ENCODE results near the gene SLX4IP. TPM values are rescaled to one million over a fixed set of nuclear protein-coding genes. Genes with fewer than 3 reads are reported as not detected.

SLX4IP gene
- total RNA-seq, 1 donor from 2014 or later = 5.3 TPM

- intact Hi-C loops (cut with micrococcal nuclease) = no loop called here
These were observed 55.2 kb downstream of the SLX4IP start for GRCh38 chr20:10490257-10490656.

- intact Hi-C loops (cut with micrococcal nuclease) = no loop called here
These were observed 55.6 kb downstream of the SLX4IP start for GRCh38 chr20:10490706-10491105.

GRCh38 chr20:10492065-10492464 lies 57.0 kb downstream of the SLX4IP start:
- intact Hi-C loops (cut with micrococcal nuclease) = loop anchor here (2.0 kb wide), 1 partner anchor 23 kb away; no protein-coding TSS in a partner anchor

- intact Hi-C loops (cut with micrococcal nuclease) = loop anchor here (2.0 kb wide), 1 partner anchor 24 kb away; no protein-coding TSS in a partner anchor
These were observed 57.7 kb downstream of the SLX4IP start for GRCh38 chr20:10492844-10493243.

GRCh38 chr20:10495173-10495572 lies 60.1 kb downstream of the SLX4IP start:
- intact Hi-C loops (cut with micrococcal nuclease) = no loop called here

- intact Hi-C loops (cut with micrococcal nuclease) = no loop called here
These were observed 61.4 kb downstream of the SLX4IP start for GRCh38 chr20:10496465-10496864.

GRCh38 chr20:10497283-10497682 lies 62.2 kb downstream of the SLX4IP start:
- intact Hi-C loops (cut with micrococcal nuclease) = no loop called here

- intact Hi-C loops (cut with micrococcal nuclease) = no loop called here
These were observed 62.7 kb downstream of the SLX4IP start for GRCh38 chr20:10497791-10498190.

GRCh38 chr20:10498200-10498599 lies 63.1 kb downstream of the SLX4IP start:
- intact Hi-C loops (cut with micrococcal nuclease) = no loop called here

- intact Hi-C loops (cut with micrococcal nuclease) = loop anchor here (1.0 to 2.0 kb wide), 2 partner anchors 10 to 67 kb away; partner anchors contain the start of genes MKKS and SLX4IP
These were observed 66.3 kb downstream of the SLX4IP start for GRCh38 chr20:10501402-10501801.

GRCh38 chr20:10502098-10502526 lies 67.0 kb downstream of the SLX4IP start:
- intact Hi-C loops (cut with micrococcal nuclease) = no loop called here

GRCh38 chr20:10504608-10504993 lies 69.5 kb downstream of the SLX4IP start:
- intact Hi-C loops (cut with micrococcal nuclease) = no loop called here

GRCh38 chr20:10504994-10505730 lies 70.1 kb downstream of the SLX4IP start:
- intact Hi-C loops (cut with micrococcal nuclease) = no loop called here

- intact Hi-C loops (cut with micrococcal nuclease) = no loop called here
These were observed 70.7 kb downstream of the SLX4IP start for GRCh38 chr20:10505827-10506226.

- intact Hi-C loops (cut with micrococcal nuclease) = no loop called here
These were observed 71.9 kb downstream of the SLX4IP start for GRCh38 chr20:10507052-10507451.

GRCh38 chr20:10508060-10508459 lies 73.0 kb downstream of the SLX4IP start:
- intact Hi-C loops (cut with micrococcal nuclease) = no loop called here

- intact Hi-C loops (cut with micrococcal nuclease) = no loop called here
These were observed 73.6 kb downstream of the SLX4IP start for GRCh38 chr20:10508468-10509251.

GRCh38 chr20:10509376-10509775 lies 74.3 kb downstream of the SLX4IP start:
- intact Hi-C loops (cut with micrococcal nuclease) = no loop called here

- intact Hi-C loops (cut with micrococcal nuclease) = loop anchor here (2.0 to 10.0 kb wide), 2 partner anchors 163 to 475 kb away; partner anchors contain the start of genes ANKEF1 and JAG1
These were observed 75.1 kb downstream of the SLX4IP start for GRCh38 chr20:10510216-10510615.

GRCh38 chr20:10511170-10511508 lies 76.0 kb downstream of the SLX4IP start:
- intact Hi-C loops (cut with micrococcal nuclease) = loop anchor here (1.0 to 10.0 kb wide), 7 partner anchors 8 to 476 kb away; partner anchors contain the start of genes ANKEF1, JAG1, SLX4IP and SNAP25

GRCh38 chr20:10511509-10512251 lies 76.6 kb downstream of the SLX4IP start:
- intact Hi-C loops (cut with micrococcal nuclease) = loop anchor here (1.0 to 10.0 kb wide), 7 partner anchors 8 to 477 kb away; partner anchors contain the start of genes ANKEF1, JAG1, SLX4IP and SNAP25

Measured in T-helper 1 cell treated with Interleukin-12 subunit alpha and Interleukin-12 subunit beta and Interleukin-4 antibody, amounts not matched to agents 30 ng/mL and 1 ng/mL, for 36 hours (primary cell).